Cortex of kidney (tissue), 1 donor: Measurements from ENCODE around the gene CMBL.
"Not testable (repeated sequence)": the region's sequence is repeated elsewhere in the genome, so short reads cannot be mapped to it uniquely, and the experiment has no call there.

Experiments used
- DNase-seq: peaks from one replicate; lab custom pipeline; 2025; lab: John Stamatoyannopoulos, UW

CMBL gene

DNA sequence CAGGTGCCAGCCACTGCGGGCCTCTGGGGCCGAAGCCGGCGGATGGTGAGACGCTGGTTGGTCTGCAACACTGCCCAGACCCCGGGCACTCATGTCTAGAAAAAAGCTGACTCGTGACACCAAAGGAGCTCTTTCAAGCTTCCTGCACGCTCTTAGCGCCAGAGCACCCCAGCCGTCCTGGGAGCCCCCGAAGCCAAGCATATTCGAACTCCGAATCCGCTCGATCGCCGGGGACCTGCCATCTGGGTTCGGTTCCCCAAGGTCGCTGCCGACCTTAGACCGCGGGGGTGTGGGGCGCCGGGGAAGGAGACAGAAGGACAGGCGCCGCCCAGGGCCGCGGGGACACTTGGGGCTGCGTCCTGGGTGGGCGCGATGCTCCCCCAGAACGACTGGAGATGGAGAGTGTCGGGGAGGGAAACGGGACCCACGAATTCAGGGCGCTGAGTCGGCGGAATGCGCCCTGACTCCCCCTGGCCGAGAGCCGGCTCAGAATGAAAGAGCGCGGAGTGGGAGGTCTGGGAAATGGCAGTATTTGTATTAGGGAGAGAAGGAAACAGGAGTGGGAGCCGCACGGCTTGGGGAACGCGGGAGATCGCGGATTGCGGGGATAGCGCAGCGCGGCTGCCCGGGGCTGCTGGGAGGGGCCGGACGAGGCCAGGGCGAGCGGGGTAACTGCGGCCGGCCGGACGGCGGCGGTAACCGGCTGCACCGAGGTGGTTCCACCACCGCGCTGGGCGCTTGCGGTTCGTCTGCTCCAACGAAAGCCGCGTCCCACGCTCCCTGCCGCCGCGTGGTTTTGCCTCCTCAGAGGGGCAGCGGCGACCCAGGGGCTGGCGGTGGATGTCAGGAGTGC is 25.7 kb upstream of the CMBL start:
- no peak for DNase-seq

DNA sequence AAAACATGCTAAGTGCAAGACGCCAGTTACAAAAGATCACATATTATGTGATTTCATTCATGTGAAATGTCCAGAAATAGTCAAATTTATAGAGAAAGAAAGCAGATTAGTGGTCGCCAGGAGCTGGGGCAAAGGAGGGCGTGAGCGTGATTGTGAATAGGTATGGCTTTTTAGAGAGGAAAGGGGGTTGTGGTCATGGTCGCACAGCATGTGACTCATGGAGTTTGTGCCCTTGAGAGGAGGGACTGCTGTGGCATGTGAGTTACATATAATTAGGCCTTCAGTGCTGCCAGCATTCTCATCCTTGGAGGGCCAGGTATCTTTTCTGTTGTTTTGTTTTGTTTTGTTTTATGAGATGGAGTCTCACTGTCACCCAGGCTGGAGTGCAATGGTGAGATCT is 24.6 kb upstream of the CMBL start:
- DNase-seq: no peak

DNA sequence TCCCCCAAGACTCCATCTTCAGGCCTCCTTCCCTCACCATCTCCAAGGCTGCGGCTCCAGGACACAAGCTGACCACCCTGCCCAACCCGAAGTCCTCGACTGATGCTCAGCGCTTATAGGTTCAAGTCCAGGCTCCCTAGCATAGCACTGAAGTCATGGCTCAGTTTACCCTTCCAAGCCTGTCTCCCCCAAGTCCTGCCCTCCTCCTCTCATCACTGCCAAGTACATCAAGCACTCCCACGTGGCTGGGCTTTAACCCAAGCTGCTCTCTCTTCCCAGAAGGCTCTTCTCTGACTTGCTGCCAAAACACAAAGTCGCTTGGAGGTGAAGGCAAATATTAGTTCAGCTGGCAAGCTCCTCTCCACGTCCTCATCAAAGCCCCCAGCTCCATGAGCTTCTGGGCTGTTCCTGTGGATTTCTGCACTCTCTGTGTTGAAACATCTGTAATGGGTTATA is 23.7 kb upstream of the CMBL start:
- no peak for DNase-seq

DNA sequence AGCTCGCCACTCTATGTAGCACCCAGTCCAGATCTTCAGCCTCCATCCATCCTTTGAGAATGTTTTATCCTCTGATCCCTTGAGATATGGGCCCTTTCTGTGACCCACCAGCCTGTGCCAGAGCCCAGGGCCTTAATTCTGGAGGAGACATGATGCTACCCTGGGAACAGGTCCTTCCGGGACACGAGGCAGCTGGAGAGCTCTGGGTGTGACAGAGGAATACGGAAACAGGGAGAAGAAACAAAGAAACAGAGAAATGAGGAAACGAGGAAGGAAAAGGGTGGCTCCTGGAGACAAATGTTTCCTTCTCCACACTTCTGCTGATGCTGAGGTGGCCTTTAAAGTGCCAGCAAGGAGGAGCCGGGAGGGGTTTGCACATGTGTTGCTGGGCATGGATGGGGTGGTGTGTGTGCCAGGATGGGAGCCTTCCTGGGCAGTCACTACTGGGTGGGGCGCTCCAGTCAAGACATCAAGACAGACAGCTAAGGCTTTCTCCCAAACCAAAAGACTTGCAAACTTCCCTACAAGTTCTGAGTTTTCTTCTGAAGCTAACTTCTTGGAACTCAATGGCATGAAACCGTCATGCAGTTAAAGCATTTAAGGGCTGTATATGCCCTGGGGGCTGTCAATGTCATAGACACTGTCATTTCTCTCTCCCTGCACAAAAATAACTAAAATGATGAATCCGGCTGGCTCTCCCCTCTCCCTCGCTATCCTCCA is 23.0 kb upstream of the CMBL start:
- DNase-seq: no peak

DNA sequence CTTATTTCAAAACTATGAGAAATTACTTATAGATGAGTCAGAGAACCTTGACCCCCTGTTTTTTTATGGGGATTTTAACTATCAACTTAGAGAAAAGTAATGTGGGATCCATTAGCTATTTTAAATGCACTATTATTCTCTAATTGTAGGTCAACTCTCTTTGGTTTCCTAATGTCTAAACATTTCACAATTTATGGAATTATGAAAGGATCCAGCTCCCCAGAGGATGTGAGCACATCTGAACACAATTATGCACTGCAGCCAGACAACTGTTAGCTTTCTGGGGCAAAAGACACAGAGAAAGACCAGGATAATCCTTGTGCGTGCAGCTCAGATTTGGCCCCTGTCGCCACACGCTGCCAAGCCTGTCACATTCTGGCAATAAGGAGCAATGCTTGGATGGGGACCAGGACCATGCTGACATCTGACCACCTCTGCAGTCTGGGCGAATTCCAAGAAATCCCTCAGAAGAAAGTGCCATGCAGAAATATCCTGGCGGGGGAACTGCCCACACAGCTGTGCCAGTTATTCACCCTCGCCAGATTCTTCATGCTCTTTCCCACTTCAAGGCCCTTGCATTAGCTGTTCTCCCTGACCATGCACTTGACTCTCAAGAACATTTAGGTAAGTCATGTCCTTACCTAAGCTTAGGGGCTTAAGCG is 22.2 kb upstream of the CMBL start:
- DNase-seq: no peak

DNA sequence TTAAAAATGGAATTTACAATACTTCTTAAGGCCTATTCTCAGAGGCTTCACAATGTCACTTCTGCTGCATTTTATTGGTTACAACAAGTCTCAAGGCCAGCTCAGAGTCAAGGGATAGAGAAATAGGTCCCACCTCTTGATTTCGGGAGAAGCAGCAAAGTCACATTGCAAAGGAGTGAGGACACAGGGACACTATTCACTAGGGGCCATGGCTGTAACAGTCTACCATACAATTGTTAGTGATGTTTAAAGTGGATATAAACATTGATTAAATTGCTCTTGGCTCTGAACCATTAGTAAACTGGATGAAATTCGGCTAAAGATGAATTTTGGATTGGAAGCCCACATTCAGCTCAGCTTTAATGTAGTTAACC is 21.7 kb upstream of the CMBL start:
- DNase-seq: no peak

DNA sequence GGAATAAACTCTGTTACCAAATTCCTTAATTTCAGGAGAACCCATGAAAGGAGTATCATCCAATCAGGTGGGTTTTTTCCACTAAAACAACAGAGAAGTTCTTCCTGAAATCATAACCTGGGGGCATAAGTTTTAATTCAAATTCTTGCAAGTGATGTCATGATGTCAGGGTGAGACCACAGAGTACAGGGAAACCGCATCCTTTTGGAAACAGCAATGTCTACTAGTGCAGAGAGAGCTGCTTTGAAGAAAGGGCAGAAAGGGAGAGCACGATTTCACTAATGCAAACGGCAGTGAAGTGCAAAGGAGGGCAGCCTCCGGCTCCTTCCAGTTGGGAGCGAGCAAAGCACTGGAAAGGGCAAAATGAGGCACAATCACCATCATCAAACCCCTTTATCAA is 20.6 kb upstream of the CMBL start:
- no peak for DNase-seq

DNA sequence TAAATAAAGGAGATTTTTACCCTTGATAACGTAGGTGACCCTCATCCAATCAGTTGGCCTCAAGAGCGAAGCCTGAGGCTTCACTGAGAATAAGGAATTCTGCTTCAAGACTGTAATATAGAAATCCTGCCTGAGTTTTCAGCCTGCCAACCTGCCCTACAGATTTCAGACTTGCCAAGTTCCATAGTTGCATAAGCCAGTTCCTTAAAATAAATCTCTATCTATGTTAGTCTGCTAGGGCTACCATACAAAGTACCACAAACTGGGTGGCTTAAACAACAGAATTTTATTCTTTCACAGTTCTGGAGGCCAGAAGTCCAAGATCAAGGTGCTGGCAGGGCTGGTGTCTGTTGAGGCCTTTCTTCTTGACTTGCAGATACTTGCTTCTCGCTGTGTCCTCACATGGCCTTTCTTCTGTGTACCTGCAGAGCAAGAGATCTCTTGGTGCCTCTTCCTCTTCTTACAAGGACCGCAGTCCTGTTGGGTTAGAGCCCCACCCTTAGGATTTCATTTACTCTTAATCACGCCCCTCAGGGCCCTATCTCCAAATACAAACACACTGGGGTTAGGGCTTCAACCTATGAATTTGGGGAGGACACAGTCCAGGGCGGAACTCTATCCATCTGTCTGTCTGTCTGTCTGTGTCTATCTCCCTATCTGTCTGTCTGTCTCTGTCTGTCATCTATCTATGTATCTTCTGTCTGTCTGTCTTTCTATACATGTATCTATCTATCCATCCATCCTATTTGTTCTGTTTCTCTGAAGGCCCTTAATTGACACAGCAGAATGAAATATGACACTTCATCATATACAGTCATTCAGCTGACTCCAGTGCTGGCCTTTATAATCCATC is 17.0 kb upstream of the CMBL start:
- no peak for DNase-seq

DNA sequence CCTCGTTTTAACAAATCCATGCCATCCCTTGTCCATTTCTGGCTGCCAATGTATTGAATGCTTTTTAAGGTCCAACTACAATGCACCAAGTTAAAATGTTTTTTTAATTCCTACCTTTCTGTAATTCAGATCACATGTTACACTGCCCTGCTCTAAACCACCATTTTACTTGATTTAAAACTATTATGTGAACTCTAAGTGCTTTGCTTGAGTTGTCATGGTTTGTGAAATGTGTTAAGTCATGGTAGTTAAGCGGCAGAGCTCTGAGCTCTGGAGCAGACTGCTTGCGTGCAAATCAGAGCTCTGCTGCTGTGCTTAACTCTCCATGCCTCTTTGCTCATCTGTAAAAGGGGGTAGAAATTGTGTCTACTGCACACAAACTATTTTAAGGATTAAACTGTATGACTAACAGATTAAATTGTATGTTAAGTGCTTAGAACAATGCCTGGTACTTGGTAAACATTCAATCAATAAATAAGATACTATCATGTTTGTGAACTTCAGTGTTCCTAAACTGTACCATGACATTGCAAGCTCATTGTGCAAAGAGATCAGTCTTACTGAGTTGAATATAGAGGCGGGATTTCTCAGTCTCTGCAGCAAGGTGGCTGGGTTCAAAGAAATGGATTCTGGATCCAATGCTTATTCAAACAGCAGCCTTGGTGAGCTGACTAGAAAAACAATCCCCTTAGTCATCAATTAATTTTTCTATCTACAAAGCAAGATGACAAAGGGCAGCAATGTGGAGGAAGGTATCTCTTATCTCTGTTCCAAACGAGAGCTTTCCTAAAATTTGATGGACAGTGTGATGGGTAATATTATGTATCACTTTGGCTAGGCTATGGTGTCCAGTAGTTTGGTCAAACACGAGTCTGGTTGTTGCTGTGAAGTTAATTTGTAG is 16.1 kb upstream of the CMBL start:
- no peak for DNase-seq

DNA sequence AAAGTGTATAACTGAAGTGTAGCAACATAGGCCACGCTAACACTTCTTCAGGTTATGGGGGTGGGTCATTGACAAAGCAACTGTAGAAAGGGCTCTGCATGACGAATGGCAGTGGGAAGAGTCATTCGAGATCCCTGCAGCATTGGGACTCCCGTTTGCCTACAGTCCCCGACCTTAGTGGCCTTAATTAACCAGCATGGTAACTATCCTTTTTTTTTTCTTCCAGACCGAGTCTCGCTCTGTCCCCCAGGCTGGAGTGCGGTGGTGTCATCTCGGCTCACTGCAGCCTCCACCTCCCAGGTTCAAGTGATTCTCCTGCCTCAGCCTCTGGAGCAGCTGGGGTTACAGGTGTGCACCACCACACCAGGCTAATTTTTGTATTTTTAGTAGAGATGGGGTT is 14.2 kb upstream of the CMBL start:
- no peak for DNase-seq

DNA sequence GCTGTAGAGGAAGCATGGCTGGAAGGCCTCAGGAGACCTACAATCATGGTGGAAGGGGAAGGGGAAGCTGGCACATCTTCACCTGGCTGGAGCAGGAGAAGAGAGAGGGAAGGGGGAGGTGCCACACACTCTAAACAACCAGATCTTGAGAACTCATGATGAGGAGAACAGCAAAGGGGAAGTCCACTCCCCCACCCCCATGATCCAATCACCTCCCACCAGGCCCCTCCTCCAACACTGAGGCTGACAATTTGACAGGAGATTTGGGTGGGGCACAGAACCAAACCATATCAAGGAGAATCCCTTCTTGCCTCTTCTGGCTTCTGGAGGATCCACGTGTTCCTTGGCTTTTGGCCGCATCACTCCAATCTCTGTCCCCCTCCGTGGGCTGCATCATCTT is 13.1 kb upstream of the CMBL start:
- no peak for DNase-seq

DNA sequence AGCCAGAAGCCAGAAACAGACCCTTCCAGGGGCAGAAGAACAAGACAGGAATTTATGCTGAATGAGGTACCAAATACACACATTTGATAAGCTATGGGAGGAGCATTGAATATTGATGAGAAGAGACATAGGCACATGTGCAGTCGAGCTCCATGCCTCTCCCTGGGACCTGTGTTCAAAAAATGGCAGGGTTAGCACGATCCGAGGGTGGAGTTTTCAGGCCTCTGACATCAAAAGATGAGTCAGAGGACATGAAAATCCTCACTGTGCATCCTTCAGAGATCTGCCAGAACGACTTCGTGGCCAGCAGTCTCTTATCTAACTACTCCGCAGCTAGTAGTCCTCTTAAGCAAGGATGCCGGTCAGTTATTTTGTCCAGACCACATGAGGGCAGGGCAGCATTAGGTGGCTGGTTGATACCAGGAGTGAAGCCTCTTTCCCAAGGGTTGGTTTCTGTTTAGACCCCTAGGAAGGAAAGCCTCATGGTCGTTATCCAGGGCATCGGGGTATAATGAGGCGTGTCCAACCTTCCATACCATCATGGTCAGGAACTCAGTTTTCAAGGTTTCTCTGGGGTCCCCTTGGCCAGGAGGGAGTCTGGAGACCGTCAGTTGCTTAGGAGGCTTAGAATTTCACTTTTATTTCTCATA is 11.6 kb upstream of the CMBL start:
- no peak for DNase-seq

DNA sequence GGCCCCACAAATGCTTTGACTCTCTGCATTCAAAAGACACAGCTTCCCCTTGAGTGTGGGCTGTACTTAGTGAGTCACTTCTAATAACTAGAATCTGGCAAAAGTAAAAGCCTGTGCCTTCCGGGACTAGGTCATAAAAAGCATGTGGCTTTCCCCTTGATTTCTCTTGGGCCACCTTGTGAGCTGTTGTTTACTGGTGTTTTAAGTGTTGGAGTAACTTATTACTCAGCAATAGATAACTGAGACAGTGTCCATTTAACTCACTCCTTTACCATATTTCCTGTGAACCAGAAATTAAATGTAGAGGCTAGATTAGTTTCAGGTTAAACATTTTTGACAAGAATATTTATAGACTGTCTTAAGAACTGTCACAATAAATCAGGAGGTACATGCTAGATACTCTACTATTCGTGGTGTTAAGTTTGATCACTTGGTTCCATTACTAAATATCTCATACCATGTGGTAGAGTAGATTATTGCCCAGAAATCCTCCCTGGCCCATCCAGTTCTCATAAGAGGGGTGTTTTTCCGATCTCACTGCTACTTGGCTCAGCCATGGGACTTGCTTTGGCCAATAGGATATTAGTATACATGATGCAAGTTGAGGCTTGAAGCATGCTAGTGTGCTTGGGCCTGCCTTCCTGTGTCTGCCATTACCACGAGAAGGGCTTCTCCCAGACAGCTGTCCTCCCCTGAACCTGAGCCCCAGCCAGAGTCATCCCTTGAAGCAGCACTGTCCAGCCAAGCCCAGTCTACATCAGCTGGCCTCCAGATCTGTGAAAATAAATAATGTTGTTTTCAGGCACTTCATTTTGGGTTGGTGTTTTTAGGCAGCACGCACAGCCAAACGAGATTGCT is 10.4 kb upstream of the CMBL start:
- no peak for DNase-seq

DNA sequence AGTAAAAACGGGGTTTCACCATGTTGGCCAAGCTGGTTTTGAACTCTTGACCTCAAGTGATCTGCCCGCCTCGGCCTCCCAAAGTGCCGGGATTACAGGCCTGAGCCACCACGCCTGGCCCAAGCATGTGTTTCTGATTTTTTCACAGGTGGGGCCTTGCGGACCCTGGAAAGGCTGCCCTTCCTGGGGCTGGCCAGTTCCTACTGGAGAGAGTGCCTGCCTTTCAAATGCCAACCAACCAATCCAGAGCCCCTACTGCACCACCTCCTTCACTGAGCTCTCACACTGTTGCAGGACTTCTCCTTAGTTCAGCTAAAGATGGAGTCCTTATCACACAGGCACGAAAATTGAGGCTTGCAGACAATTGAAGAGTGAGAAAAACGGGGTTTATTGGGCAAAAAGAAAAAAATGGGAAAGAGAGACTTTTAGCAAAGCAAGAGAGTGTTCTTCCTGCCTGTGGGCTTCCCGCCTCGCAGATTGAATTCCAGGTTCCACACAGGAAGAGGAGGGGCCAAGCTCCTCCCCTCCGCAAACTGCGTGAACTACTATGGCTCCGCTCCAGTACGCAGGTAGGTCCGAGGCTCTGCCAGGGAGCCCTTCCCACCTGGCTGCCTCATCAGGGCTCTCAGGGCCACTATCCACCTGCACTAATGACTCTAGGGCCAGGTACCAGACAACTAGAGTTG is 8.3 kb upstream of the CMBL start:
- DNase-seq: no peak

DNA sequence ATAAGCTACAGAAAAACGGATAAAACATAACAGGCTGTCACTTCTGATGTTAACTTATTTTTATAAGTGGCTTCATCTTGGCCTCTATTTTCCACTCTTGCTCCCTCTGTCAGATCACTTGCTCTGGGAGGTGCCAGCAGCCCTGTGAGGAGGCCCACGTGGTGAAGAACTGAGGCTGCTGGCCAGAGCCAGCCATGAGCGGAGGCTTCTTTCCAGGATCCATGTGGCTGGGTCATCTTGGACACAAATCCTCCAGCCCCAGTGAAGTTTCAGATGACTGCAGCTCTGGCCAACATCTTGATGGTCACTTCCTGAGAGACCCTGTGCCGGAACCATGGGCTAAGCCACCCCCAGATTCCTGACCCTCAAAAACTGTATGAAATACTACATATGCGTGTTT is 7.5 kb upstream of the CMBL start:
- DNase-seq: no peak

DNA sequence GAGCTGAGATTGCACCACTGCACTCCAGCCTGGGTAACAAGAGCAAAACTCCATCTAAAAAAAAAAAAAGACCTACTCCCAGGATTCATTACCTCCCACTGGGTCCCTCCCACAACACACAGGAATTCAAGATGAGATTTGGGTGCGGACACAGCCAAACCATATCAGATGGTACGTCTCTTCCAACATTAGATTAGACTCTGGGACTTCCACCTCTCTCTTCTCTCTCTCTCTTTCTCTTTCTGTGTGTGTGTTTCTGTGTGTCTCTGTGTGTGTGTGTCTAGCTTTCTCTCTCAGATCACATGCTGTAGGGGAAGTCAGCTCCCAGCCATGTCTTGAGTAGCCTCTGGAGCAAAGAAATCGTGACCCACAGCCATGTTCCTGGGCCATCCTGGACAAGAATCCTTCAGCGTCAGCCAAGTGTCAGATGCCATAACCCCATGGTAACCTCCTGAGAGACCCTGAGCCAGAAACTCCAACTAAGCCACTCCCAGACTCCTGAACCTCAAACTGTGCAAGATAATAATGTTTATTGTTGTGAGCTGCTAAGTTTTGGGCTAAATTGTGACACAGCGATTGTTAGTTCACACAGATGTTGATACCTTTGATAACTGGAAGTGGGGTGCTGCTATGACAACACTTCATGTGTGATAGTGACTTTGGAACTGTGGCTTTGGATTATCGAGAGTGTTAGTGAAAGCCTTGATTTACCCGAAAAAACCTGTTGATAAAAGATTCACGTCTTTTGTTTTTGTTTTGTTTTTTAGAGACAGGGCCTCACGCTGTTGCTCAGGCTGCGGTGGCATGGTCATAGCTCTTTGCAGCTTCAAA is 4.1 kb upstream of the CMBL start:
- DNase-seq: no peak

DNA sequence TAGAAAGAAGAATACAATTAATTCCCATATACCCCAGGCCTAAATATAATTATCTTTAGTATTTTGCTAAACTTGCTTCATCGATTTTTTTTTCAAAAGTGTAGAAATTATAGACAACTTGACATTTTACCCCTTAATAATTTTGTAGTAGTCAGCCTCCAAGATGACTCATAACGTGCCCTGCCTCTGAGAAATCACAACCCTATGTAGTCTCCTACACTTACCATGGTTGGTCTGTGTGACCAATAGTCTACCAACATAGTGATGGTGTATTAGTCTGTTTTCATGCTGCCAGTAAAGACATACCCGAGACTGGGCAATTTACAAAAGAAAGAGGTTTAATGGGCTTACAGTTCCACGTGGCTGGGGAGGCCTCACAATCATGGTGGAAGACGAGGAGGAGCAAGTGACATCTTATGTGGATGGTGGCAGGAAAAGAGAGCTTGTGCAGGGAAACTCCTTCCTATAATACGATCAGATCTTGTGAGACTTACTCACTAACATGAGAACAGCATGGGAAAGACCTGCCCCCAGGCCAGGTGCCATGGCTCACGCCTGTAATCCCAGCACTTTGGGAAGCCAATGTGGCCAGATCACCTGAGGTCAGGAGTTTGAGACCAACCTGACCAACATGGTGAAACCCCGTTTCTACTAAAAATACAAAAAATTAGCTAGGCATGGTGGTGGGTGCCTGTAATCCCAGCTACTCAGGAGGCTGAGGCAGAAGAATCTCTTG is 3.3 kb upstream of the CMBL start:
- DNase-seq: not testable (repeated sequence)
